Lung (tissue), 12 donors: Measurements from ENCODE around the gene TNC. TPM values are rescaled to one million over a fixed set of nuclear protein-coding genes. Genes with fewer than 3 reads are reported as not detected.

Source experiments
- ATAC-seq: fragments of 200-7000 bp; cut with Tn5 transposase; one replicate; pipeline ENCODE4 v1.9.1; 2020; ENCODE audit warnings: moderate number of reproducible peaks; ENCODE audit not compliant: insufficient read depth, low FRiP score
- DNase-seq, 3 donors: peaks; one replicate each; pipeline ENCODE4 v3.0.0-alpha.2; 2013 to 2017
- H3K27ac ChIP-seq, 2 donors: one replicate each; pipeline ENCODE4 v1.5.1; 2013; ENCODE audit warnings: mild to moderate bottlenecking in 2 of 2, moderate library complexity in 2 of 2, control low read depth in 1 of 2, inconsistent platforms in 1 of 2, low read depth in 1 of 2, low read length in 1 of 2
- H3K27me3 ChIP-seq, 3 donors: one replicate each; pipeline ENCODE4 v1.5.1; 2013; ENCODE audit warnings: low read length in 2 of 3; ENCODE audit not compliant: control insufficient read depth in 3 of 3, insufficient read depth in 3 of 3
- H3K36me3 ChIP-seq, 4 donors: one replicate each; pipeline ENCODE4 v1.5.1; 2013; ENCODE audit warnings: low read length in 4 of 4, mild to moderate bottlenecking in 1 of 4, moderate library complexity in 1 of 4; ENCODE audit not compliant: control insufficient read depth in 4 of 4, insufficient read depth in 4 of 4
- H3K4me1 ChIP-seq, 5 donors: one replicate each; pipeline ENCODE4 v1.5.1; 2013; ENCODE audit warnings: low read length in 5 of 5, mild to moderate bottlenecking in 2 of 5, moderate library complexity in 1 of 5; ENCODE audit not compliant: control insufficient read depth in 5 of 5, insufficient read depth in 5 of 5
- H3K4me3 ChIP-seq: one replicate; pipeline ENCODE4 v1.5.1; 2013; ENCODE audit warnings: mild to moderate bottlenecking, control low read depth, moderate library complexity
- H3K9ac ChIP-seq, 2 donors: one replicate each; pipeline ENCODE4 v1.5.1; 2013; ENCODE audit warnings: low read length in 2 of 2, control low read depth in 1 of 2; ENCODE audit not compliant: insufficient read depth in 1 of 2
- H3K9me3 ChIP-seq, 4 donors: one replicate each; pipeline ENCODE4 v1.5.1; 2013; ENCODE audit warnings: low read length in 3 of 4, mild to moderate bottlenecking in 1 of 4, moderate library complexity in 1 of 4; ENCODE audit not compliant: control insufficient read depth in 4 of 4, insufficient read depth in 3 of 4
- CTCF ChIP-seq: IDR thresholded peaks from 2 replicates; pipeline ENCODE4 v1.5.1; 2012; ENCODE audit warnings: mild to moderate bottlenecking; ENCODE audit errors: control extremely low read depth, extremely low read depth
- WGBS, 2 donors: extraction: QIAGEN DNeasy Blood & Tissue Kit; methylation state at CpG; one replicate each; pipeline ENCODE4 v1.1.7; 2013; 5-methylcytosine and 5-hydroxymethylcytosine counted together
- polyA plus RNA-seq, 2 donors: library from polyadenylated mRNA; stranded (reverse); fragments of 200-250 nt; gene quantifications; one replicate each; pipeline ENCODE4 v1.2.1, GENCODE V29; 2013
- total RNA-seq, 2 donors: library from RNA; depleted of rRNA in 1 of 2; stranded (reverse); fragments of >200 nt in 1 of 2; gene quantifications; one replicate each; pipeline ENCODE4 v1.2.1, GENCODE V29; 2014 to 2021
- donor health status: control.
- donor health status: control.
- donor health status: Bipolar disorder and iron deficiency.
- donor health status: healthy.
- donor health status: DM: yes; HTN: yes; CAD: no.

The TNC gene
- total and polyA plus RNA-seq, 4 donors = 3.9 to 242 (median 80.5) TPM

GRCh38 chr9:115142090-115142489, 24.1 kb upstream of the TNC start:
- TF ChIP-seq CTCF = no peak
- no peak overlapping the region for H3K27ac ChIP-seq
- no peak overlapping the region for H3K4me3 ChIP-seq
- H3K9ac ChIP-seq = no peak overlapping the region
- H3K36me3 ChIP-seq = no peaks in the 10 kb centered on the region
- no peaks in the 10 kb centered on the region for H3K27me3 ChIP-seq
- no peak for DNase-seq
- H3K9me3 ChIP-seq = no peaks in the 10 kb centered on the region
- no peak for ATAC-seq
- H3K4me1 ChIP-seq = peaks cover 0 to 3% (median 0%) of the 10 kb centered on the region in 5 donors

GRCh38 chr9:115141612-115142011, 23.7 kb upstream of the TNC start:
- no peak for DNase-seq
- no peaks in the 10 kb centered on the region for H3K9me3 ChIP-seq
- H3K27ac ChIP-seq = no peak overlapping the region
- ATAC-seq = no peak
- no peak overlapping the region for H3K9ac ChIP-seq
- peaks cover 0 to 3% (median 0%) of the 10 kb centered on the region in 5 donors for H3K4me1 ChIP-seq
- no peak overlapping the region for H3K4me3 ChIP-seq
- no peaks in the 10 kb centered on the region for H3K36me3 ChIP-seq
- no peaks in the 10 kb centered on the region for H3K27me3 ChIP-seq
- WGBS, 2 donors = 90 to 93% methylated on average over 3 of the region's 3 CpGs
- TF ChIP-seq CTCF = no peak

GRCh38 chr9:115138151-115138550, 20.2 kb upstream of the TNC start:
- Histone ChIP-seq H3K9me3 (no peaks in the 10 kb centered on the region), H3K4me1 (peaks cover 0 to 27% (median 0%) of the 10 kb centered on the region in 5 donors), H3K9ac (no peak overlapping the region), H3K4me3 (no peak overlapping the region), H3K36me3 (no peaks in the 10 kb centered on the region), H3K27me3 (no peaks in the 10 kb centered on the region), H3K27ac (no peak overlapping the region)
- no peak for ATAC-seq
- TF ChIP-seq CTCF = no peak
- no peak for DNase-seq
- 68 to 76% methylated on average over 2 of the region's 2 CpGs for WGBS, 2 donors

- H3K36me3 ChIP-seq = no peaks in the 10 kb centered on the region
- no peak overlapping the region for H3K27ac ChIP-seq
- ATAC-seq (no peak), DNase-seq (no peak)
- no peak for TF ChIP-seq CTCF
- H3K9ac ChIP-seq = no peak overlapping the region
- H3K9me3 ChIP-seq = no peaks in the 10 kb centered on the region
- H3K4me1 ChIP-seq = peaks cover 0 to 33% (median 0%) of the 10 kb centered on the region in 5 donors
- H3K4me3 ChIP-seq = no peak overlapping the region
- 83 to 90% methylated on average over 2 of the region's 2 CpGs for WGBS, 2 donors
- no peaks in the 10 kb centered on the region for H3K27me3 ChIP-seq
Measured at GRCh38 chr9:115137526-115137925, 19.6 kb upstream of the TNC start.
